HS-5 (cell line): ENCODE results near the gene MBNL1.
"Not testable (repeated sequence)": the region's sequence is repeated elsewhere in the genome, so short reads cannot be mapped to it uniquely, and the experiment has no call there.

Source experiments
- DNase-seq: peaks from one replicate; pipeline ENCODE4 v3.0.0-alpha.2; 2012; ENCODE audit warnings: low read depth

MBNL1 gene

GRCh38 chr3:152319831-152320617, 51.3 kb downstream of the MBNL1 start:
- DNase-seq: no peak

DNA sequence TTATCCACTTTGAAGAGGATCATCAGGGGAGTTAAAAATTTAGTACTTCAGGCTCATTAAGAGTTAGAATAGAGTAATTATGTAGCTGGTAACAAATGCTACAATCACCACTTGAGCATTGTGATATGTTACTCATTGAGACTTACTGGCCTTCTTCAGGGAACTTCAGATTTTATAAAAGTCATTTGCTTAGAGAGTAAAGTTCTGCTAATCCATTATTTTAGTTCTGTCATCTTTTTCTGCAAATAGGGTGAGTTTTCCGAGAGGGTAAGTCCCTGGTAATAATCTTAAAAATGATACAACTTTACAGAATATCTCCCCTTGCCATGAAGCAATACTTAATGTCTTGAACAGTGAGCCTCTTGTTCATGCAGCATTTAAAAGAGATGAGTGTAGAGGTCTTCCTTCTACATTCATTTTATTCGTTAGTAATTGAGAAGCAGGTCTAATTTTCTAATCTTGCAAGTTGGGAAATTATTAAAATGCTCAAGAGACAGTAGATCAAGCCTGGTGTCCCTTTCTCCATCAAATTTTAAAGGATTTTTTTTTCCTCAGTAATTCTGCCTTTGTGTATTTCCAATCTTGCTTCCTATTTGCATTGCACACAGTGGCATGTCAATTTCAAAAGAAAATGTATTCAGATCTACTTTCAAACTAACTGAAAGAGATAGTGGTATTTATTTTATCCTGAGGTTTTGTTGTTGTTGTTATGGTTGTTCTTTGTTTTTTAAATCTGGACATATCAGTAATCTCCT, 52.6 kb downstream of the MBNL1 start:
- no peak for DNase-seq

DNA sequence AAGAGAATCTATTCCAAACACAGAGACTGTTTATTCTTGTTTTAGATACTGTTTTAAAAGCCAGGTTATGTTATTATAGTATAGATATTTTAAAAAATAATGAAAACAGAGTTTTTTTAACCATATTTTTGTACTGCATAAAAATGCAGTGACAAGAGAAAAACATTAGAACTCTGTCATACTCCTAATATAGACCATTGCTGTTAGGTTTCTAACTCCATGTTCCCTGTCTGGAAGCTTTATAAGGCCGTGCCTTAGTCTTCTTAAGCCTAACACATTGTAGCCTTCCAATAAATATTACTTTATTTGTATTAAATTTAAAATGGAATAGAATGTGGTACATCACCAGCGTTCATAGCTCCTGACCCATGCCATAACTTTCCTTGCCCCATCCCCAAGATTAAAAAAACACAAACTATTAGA, 53.2 kb downstream of the MBNL1 start:
- DNase-seq: no peak

DNA sequence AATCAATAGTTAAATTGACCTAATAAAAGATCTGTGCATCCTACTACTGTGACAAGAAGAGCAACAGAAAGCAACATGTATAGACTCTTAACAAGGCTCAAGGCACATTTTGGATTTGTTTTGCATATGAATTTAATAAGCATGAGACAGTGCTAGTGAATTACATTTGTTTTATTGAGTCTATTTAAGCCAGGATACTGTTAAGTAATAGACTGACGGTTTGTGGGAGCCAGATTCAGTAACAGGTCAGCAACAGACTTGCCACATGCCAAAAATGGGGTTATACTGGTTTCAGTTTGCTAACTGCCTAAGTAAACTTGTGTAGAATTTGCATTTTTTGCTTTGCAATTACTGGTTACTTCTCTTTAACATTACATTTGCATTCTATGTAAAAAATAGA, 54.0 kb downstream of the MBNL1 start:
- DNase-seq: no peak

GRCh38 chr3:152323834-152324233, 55.1 kb downstream of the MBNL1 start:
- no peak for DNase-seq

GRCh38 chr3:152325136-152325535, 56.4 kb downstream of the MBNL1 start:
- no peak for DNase-seq

GRCh38 chr3:152327203-152327602, 58.5 kb downstream of the MBNL1 start:
- no peak for DNase-seq

GRCh38 chr3:152328841-152329240, 60.1 kb downstream of the MBNL1 start:
- peak; percentile 73 for DNase-seq

DNA sequence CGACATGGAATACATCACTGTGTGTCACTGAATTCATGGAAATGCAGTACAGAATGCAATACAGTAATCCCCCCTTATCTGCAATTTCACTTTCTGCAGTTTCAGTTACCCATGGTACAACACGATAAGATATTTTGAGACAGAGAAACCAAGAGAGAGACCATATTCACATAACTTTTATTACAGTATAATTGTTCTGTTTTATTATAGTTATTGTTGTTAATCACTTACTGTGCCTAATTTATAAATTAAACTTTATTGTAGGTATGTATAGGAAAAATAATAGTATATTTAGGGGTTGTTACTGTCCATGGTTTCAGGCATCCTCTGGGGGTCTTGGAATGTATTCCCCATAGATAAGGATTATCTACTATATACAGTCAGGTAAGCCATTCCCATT, 61.8 kb downstream of the MBNL1 start:
- DNase-seq: no peak

GRCh38 chr3:152331018-152331541, 62.4 kb downstream of the MBNL1 start:
- DNase-seq: peak; percentile 74

- DNase-seq: no peak
Observed at GRCh38 chr3:152331998-152332397, 63.3 kb downstream of the MBNL1 start.

DNA sequence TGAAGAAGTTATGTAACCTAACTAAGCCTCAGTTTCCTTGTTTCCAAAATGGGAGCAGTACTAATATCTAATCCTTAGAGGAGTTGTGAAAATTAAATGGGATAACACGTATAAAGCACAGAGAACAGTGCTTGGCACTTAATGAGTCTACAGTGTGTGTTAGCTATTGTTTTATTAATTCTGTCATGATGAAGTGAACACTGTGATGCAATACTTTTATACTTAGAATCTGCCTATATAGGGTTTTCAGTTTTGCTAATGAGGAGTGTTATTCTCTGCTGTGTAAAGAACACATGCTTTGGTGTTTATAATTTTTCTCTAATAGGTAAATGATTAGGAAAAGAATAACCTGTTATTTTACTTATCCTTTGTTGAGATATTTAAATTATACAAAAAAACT, 65.2 kb downstream of the MBNL1 start:
- no peak for DNase-seq

DNA sequence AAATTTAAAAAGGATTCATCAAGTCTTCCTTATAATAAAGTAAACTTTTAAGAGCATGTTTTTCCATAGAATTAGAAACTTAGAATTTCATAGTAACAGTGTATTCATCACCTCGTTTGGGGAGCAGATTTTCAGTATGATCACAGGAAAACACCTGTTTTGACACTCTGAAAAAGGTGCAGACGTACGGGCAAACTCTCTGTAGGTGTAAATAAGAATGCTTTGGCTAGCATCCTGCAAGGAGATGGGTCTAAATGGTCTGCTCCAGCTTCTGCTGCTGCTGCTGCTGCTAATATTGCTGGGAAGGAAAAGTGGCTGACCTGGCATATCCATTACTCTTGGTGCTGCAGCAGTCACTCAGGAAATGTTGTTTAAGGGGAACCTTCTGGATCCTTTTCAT, 66.0 kb downstream of the MBNL1 start:
- DNase-seq: no peak

GRCh38 chr3:152335273-152335672, 66.5 kb downstream of the MBNL1 start:
- no peak for DNase-seq

- not testable (repeated sequence) for DNase-seq
Observed at GRCh38 chr3:152337337-152337736, 68.6 kb downstream of the MBNL1 start.

DNA sequence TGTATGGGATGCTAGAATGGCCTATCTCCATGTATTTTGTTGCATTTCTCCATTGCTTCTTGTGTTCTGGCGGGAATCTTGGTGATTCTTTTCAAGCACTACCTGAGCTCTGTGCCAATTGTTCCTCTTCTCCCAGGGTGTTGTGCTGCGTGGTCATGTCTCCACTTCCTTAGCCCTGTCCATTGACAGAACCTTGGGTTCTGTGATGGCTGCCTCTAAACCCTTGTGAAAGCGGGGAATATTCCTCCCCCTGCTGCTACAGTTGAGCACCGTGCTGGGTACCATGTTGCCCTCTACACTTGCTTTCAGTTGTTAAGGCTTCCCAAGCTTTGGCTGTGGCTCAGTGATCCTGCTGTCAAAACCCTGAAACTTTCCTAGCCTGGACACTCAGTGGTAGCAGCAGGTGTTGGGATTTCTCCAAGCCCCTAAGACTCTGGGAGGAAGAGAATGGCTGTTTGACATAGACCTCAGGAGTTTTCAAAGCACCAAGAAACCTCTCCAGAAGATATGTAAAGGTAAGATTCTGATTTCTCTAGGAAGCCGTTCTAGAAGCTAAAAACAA, 69.5 kb downstream of the MBNL1 start:
- no peak for DNase-seq

DNA sequence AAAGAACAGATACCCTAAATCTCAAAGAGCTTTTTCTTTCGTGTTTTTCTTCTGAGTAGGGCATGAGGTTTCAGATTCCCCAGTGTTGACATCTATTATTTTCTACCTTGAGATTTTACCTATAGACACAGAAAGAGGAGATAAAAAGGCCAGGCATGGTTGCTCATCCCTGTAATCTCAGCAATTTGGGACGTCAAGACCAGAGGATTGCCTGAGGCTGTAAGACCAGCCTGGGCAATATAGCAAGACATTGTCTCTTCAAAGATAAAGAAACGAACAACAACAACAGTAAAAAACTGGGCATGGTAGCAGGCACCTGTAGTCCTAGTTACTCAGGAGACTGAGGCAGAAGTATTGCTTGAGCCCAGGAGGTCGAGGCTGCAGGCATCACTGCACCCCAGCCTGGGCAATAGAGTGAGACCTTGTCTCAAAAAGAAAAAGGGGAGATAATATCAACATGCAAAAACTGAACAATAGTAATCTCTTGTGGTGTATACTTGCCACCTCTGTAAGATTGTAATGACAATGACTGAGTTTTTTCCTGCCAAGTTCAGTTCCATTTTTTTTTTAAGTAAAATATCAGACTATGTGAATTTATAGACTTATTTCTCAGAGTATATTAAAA, 71.3 kb downstream of the MBNL1 start:
- no peak for DNase-seq

GRCh38 chr3:152345233-152345632, 76.5 kb downstream of the MBNL1 start:
- no peak for DNase-seq

DNA sequence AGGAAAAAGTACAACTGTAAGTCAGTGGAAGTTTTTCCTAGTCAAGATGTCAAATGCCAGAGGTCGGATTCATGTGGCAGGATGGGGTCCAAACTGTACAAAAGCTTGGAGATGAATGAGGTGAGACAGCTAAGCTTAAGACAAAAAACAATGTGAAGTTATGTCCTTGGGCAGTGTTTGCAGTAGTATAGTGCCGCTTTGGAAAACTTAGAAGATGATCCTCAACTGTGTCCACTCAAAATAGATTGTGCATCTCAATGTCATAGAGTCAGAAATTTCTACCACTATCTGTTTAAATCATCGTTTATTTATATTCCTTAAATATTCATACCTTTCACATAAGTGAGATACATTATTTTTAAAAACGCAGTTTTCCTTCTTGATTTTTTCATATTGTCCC, 77.3 kb downstream of the MBNL1 start:
- DNase-seq: no peak

DNA sequence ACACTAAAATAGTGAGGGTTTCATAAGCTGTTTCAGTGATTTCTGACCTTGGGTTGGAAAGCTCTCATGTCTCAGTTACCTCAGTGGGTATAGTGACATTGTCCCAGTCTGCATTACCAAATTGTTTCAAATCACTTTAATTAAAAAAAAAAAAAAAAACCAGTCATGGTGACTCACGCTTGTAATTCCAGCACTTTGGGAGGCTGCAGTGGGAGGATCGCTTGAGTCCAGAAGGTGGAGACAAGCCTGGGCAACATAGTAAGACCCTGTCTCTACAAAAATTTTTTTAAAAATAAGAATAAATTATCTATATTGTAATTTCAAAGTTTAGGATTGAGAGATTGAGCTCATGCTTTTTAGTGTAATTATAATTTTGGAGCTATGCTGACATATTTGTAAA, 78.0 kb downstream of the MBNL1 start:
- DNase-seq: no peak

GRCh38 chr3:152348436-152349177, 79.9 kb downstream of the MBNL1 start:
- no peak for DNase-seq

DNA sequence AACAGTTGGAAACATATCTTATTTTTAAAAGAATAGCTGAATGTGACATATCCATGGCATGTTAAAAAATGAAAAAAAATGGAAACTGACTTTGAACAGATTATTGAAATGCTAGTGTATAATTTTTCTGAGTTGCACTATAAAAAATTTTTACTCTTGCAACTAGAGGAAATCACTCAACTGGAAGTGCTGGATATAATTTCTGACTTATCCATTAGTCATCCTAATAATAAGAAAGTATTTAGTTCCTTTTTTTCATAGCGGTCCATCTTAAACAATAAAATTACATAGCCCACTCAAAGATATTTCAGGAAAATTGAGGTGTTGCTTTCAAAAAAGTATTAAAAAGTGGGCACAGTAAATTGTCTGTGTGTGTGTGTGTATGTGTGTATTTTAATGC, 80.7 kb downstream of the MBNL1 start:
- DNase-seq: no peak
